GM12878 (cell line): ENCODE results near the gene TOMM34. TPM values are rescaled to one million over a fixed set of nuclear protein-coding genes. Genes with fewer than 3 reads are reported as not detected.

ENCODE experiments used
- ATF7 ChIP-seq: fragments of 450-650 bp; IDR thresholded peaks from 2 replicates; pipeline ENCODE4 v1.6.1; 2016; ENCODE audit warnings: low read depth, mild to moderate bottlenecking
- CREB1 ChIP-seq: IDR thresholded peaks from 2 replicates; pipeline ENCODE4 v1.6.1; 2012; ENCODE audit warnings: low read depth, mild to moderate bottlenecking, inconsistent platforms
- EGR1 ChIP-seq, 2 experiments: IDR thresholded peaks; 1 replicate in 1 of 2; 2 replicates in 1 of 2; pipeline ENCODE4 v1.6.1; 2011 to 2012; ENCODE audit warnings: low read depth in 2 of 2, low read length in 2 of 2, borderline replicate concordance in 1 of 2, mild to moderate bottlenecking in 1 of 2, moderate library complexity in 1 of 2
- ETV6 ChIP-seq, 2 experiments: fragments of 450-650 bp in 1 of 2; IDR thresholded peaks in 1 of 2; conservative IDR thresholded peaks in 1 of 2; 2 replicates each; pipeline ENCODE4 v1.6.1; 2014; ENCODE audit warnings: antibody characterized with exemption in 1 of 2, borderline replicate concordance in 1 of 2, low read depth in 1 of 2, mild to moderate bottlenecking in 1 of 2, moderate library complexity in 1 of 2
- GABPA ChIP-seq: IDR thresholded peaks from 2 replicates; pipeline ENCODE4 v1.6.1; 2014; ENCODE audit warnings: antibody characterized with exemption, low read depth, mild to moderate bottlenecking, inconsistent platforms
- MXI1 ChIP-seq: fragments of 150-350 bp; IDR thresholded peaks from 2 replicates; pipeline ENCODE4 v1.6.1; 2011; ENCODE audit warnings: low read depth, mild to moderate bottlenecking, inconsistent platforms, low read length, improper control_type of control experiment
- NR2F1 ChIP-seq: fragments of 450-650 bp; conservative IDR thresholded peaks from 2 replicates; pipeline ENCODE4 v1.6.1; 2017; ENCODE audit warnings: mild to moderate bottlenecking
- POLR2AphosphoS2 ChIP-seq: IDR thresholded peaks from 2 replicates; pipeline ENCODE4 v1.6.1; 2011; ENCODE audit warnings: low read depth, mild to moderate bottlenecking, low read length, improper control_type of control experiment, moderate library complexity
- RUNX3 ChIP-seq: IDR thresholded peaks from 2 replicates; pipeline ENCODE4 v1.6.1; 2012; ENCODE audit warnings: low read length, inconsistent platforms
- SRF ChIP-seq, 2 experiments: IDR thresholded peaks; 2 replicates each; pipeline ENCODE4 v1.6.1; 2011; ENCODE audit warnings: low read depth in 2 of 2, low read length in 2 of 2, mild to moderate bottlenecking in 1 of 2, moderate library complexity in 1 of 2
- ZNF207 ChIP-seq: fragments of 450-650 bp; IDR thresholded peaks from 2 replicates; pipeline ENCODE4 v1.6.1; 2014; ENCODE audit warnings: antibody characterized with exemption, mild to moderate bottlenecking, borderline replicate concordance
- ZZZ3 ChIP-seq: IDR thresholded peaks from 2 replicates; pipeline ENCODE4 v1.6.1; 2011; ENCODE audit warnings: low read depth; ENCODE audit not compliant: control insufficient read depth, insufficient read length
- polyA plus RNA-seq, 11 experiments: library from polyadenylated mRNA; depleted of rRNA in 4 of 11; unstranded in 6 of 11; stranded (reverse) in 5 of 11; fragments of >200 nt; fragmentation: Nextera tagmentation in 4 of 11; fragmentation: Illumina TruSeq in 1 of 11; extraction: Ambion mirVana in 4 of 11; extraction: Trizol in 1 of 11; gene quantifications; 1 replicate in 1 of 11; 2 replicates in 10 of 11; pipeline versions ENCODE4 v1.2.1 to v1.2.3, GENCODE V29; 2011 to 2016; ENCODE audit warnings: inconsistent platforms in 2 of 11, missing spikeins in 2 of 11, low read depth in 1 of 11
- total RNA-seq, 4 experiments: library from RNA; depleted of rRNA in 3 of 4; stranded (reverse); fragments of >200 nt in 3 of 4; fragmentation: Illumina TruSeq in 1 of 4; extraction: Trizol in 1 of 4; gene quantifications; 2 replicates each; pipeline versions ENCODE4 v1.2.1 to v1.2.3, GENCODE V29; 2013 to 2021
- TF ChIP-seq, protein P1 (sequence below): fragments of 450-650 bp; IDR thresholded peaks from 2 replicates; pipeline ENCODE4 v1.6.1; 2016; ENCODE audit warnings: mild to moderate bottlenecking, moderate library complexity, borderline replicate concordance
- TF ChIP-seq, protein P2 (sequence below): fragments of 450-650 bp; conservative IDR thresholded peaks from 2 replicates; pipeline ENCODE4 v1.6.1; 2017; ENCODE audit warnings: mild to moderate bottlenecking, moderate library complexity

Gene TOMM34
- total and polyA plus RNA-seq, 10 of the 15 experiments (the other 5 are each of a cell fraction or from before 2014, with no cell fraction given): 14.0 to 73.8 (median 43.9) TPM

DNA sequence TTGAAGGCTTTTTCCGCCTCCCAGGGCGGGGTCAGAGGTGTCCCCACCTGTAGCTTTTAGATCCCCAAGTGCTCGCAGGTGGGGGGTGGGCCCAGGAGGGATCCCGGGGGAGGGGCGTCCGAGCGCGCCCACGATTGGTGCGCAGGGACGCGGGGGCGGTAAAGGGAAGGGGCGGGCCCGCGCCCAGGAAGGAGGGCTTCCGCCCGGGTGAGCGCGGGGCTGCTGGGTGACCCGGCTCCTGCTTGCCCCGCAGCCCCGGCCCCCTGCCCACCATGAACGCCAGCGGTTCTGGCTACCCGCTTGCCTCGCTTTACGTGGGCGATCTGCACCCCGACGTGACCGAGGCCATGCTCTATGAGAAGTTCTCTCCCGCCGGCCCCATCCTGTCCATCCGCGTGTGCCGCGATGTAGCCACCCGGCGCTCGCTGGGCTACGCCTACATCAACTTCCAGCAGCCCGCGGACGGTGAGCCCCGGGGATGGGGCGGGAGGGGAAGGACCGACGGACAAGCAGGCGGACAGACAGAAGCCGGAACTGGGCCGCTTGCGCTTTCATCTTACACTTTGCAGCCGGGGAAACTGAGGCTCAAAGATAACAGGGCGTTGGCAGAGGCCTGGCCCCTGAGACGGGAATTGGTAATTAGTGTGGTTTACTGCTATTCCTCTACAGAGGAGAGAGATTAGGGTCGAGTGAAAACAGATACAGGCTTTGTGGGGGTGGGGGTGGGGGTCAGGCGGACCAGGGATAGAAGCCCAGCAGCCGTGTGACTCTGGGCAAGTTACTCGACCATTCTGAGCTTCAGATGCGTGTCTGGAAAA, 50.1 kb downstream of the TOMM34 start, which contains the start of gene PABPC1L (continued):
- TF ChIP-seq GABPA: peak; percentile 44; the same call in 1 of the 2 replicates
- TF ChIP-seq SRF (IDR thresholded peaks at IDR 0.05; ENCODE audit: low read depth in 2 of 2, low read length in 2 of 2): peak; percentile 72 to 91
- TF ChIP-seq MXI1: peak; percentile 56; the same call in 1 of the 2 replicates
- peak; percentile 51; the same call in 1 of the 2 replicates for TF ChIP-seq NR2F1
- TF ChIP-seq ETV6 (conservative IDR thresholded peaks at IDR 0.05 in 1 of 2, IDR thresholded peaks at IDR 0.05 in 1 of 2; ENCODE audit: borderline replicate concordance in 1 of 2, low read depth in 1 of 2): no peak
- no peak for TF ChIP-seq ATF7
- TF ChIP-seq ZZZ3: no peak
- TF ChIP-seq CREB1: 0 out of 2 replicates have a peak, but pooled peaks have one; percentile 35
- TF ChIP-seq RUNX3: 0 out of 2 replicates have a peak, but pooled peaks have one; percentile 3
- peak in 1 of 2 experiments; percentile 99; a peak in 2 of 3 replicates for TF ChIP-seq EGR1 (IDR thresholded peaks at IDR 0.05; ENCODE audit: borderline replicate concordance in 1 of 2, low read depth in 2 of 2, low read length in 2 of 2)
- TF ChIP-seq POLR2AphosphoS2: 0 out of 2 replicates have a peak, but pooled peaks have one; percentile 41
- TF ChIP-seq ZNF207: no peak
- TF ChIP-seq, protein P1, sequence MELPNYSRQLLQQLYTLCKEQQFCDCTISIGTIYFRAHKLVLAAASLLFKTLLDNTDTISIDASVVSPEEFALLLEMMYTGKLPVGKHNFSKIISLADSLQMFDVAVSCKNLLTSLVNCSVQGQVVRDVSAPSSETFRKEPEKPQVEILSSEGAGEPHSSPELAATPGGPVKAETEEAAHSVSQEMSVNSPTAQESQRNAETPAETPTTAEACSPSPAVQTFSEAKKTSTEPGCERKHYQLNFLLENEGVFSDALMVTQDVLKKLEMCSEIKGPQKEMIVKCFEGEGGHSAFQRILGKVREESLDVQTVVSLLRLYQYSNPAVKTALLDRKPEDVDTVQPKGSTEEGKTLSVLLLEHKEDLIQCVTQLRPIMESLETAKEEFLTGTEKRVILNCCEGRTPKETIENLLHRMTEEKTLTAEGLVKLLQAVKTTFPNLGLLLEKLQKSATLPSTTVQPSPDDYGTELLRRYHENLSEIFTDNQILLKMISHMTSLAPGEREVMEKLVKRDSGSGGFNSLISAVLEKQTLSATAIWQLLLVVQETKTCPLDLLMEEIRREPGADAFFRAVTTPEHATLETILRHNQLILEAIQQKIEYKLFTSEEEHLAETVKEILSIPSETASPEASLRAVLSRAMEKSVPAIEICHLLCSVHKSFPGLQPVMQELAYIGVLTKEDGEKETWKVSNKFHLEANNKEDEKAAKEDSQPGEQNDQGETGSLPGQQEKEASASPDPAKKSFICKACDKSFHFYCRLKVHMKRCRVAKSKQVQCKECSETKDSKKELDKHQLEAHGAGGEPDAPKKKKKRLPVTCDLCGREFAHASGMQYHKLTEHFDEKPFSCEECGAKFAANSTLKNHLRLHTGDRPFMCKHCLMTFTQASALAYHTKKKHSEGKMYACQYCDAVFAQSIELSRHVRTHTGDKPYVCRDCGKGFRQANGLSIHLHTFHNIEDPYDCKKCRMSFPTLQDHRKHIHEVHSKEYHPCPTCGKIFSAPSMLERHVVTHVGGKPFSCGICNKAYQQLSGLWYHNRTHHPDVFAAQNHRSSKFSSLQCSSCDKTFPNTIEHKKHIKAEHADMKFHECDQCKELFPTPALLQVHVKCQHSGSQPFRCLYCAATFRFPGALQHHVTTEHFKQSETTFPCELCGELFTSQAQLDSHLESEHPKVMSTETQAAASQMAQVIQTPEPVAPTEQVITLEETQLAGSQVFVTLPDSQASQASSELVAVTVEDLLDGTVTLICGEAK: peak; percentile 38; the same call in 1 of the 2 replicates
- TF ChIP-seq, protein P2, sequence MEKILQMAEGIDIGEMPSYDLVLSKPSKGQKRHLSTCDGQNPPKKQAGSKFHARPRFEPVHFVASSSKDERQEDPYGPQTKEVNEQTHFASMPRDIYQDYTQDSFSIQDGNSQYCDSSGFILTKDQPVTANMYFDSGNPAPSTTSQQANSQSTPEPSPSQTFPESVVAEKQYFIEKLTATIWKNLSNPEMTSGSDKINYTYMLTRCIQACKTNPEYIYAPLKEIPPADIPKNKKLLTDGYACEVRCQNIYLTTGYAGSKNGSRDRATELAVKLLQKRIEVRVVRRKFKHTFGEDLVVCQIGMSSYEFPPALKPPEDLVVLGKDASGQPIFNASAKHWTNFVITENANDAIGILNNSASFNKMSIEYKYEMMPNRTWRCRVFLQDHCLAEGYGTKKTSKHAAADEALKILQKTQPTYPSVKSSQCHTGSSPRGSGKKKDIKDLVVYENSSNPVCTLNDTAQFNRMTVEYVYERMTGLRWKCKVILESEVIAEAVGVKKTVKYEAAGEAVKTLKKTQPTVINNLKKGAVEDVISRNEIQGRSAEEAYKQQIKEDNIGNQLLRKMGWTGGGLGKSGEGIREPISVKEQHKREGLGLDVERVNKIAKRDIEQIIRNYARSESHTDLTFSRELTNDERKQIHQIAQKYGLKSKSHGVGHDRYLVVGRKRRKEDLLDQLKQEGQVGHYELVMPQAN: peak; percentile 89
